HG02623 (cell line): ENCODE data around the gene HMCN2.
"Not testable (repeated sequence)": the region's sequence is repeated elsewhere in the genome, so short reads cannot be mapped to it uniquely, and the experiment has no call there.

Experiments
- ATAC-seq: cut with Tn5 transposase; IDR thresholded peaks from one replicate; pipeline ENCODE4 v1.9.1; 2021; ENCODE audit warnings: moderate library complexity; ENCODE audit not compliant: unreplicated experiment

Gene HMCN2

GRCh38 chr9:130387398-130387797 is 121.8 kb downstream of the HMCN2 start:
- ATAC-seq, result no peak

- ATAC-seq, result no peak
Measured at GRCh38 chr9:130387905-130388304, 122.3 kb downstream of the HMCN2 start.

GRCh38 chr9:130390390-130390789 is 124.8 kb downstream of the HMCN2 start:
- ATAC-seq, result no peak

- no peak for ATAC-seq
Measured at GRCh38 chr9:130390986-130391385, 125.4 kb downstream of the HMCN2 start.

- no peak for ATAC-seq
Measured at GRCh38 chr9:130391866-130392265, 126.3 kb downstream of the HMCN2 start.

- ATAC-seq, result no peak
Measured at GRCh38 chr9:130393681-130394071, 128.1 kb downstream of the HMCN2 start.

- no peak for ATAC-seq
Measured at GRCh38 chr9:130394320-130394719, 128.8 kb downstream of the HMCN2 start.

GRCh38 chr9:130394814-130395470 is 129.4 kb downstream of the HMCN2 start:
- no peak for ATAC-seq

- no peak for ATAC-seq
Measured at GRCh38 chr9:130395810-130396435, 130.4 kb downstream of the HMCN2 start.

GRCh38 chr9:130396581-130396980 is 131.0 kb downstream of the HMCN2 start:
- ATAC-seq, result no peak

- ATAC-seq, result no peak
Measured at GRCh38 chr9:130398487-130399240, 133.1 kb downstream of the HMCN2 start.

- ATAC-seq, result no peak
Measured at GRCh38 chr9:130399768-130400167, 134.2 kb downstream of the HMCN2 start.

- ATAC-seq, result no peak
Measured at GRCh38 chr9:130400870-130401269, 135.3 kb downstream of the HMCN2 start.

- ATAC-seq, result not testable (repeated sequence)
Measured at GRCh38 chr9:130401742-130402141, 136.2 kb downstream of the HMCN2 start.

- no peak for ATAC-seq
Measured at GRCh38 chr9:130402243-130402642, 136.7 kb downstream of the HMCN2 start.

- ATAC-seq, result no peak
Measured at GRCh38 chr9:130402645-130403440, 137.3 kb downstream of the HMCN2 start.

GRCh38 chr9:130405657-130406257 is 140.2 kb downstream of the HMCN2 start:
- ATAC-seq, result no peak

- ATAC-seq, result no peak
Measured at GRCh38 chr9:130406278-130406895, 140.8 kb downstream of the HMCN2 start.

GRCh38 chr9:130407916-130408663 is 142.5 kb downstream of the HMCN2 start:
- no peak for ATAC-seq

- no peak for ATAC-seq
Measured at GRCh38 chr9:130408669-130409068, 143.1 kb downstream of the HMCN2 start.
